OCI-LY7 (cell line): ENCODE measurements around the gene C12orf42.

ENCODE experiments used
- EZH2phosphoT487 ChIP-seq: fragments of 200-600 bp; sonication (generic); IDR thresholded peaks from 2 replicates; pipeline ENCODE4 v1.6.1; 2018; ENCODE audit warnings: low read depth, borderline replicate concordance, mild to moderate bottlenecking, mixed run types, antibody characterized with exemption, low read length, moderate library complexity, mixed read lengths
- TF ChIP-seq, protein P1 (sequence below): fragments of 200-600 bp; sonication (generic); conservative IDR thresholded peaks from 2 replicates; pipeline ENCODE4 v1.5.1; 2014; ENCODE audit warnings: mild to moderate bottlenecking, antibody characterized with exemption, low read length, moderate library complexity, mixed read lengths

DNA sequence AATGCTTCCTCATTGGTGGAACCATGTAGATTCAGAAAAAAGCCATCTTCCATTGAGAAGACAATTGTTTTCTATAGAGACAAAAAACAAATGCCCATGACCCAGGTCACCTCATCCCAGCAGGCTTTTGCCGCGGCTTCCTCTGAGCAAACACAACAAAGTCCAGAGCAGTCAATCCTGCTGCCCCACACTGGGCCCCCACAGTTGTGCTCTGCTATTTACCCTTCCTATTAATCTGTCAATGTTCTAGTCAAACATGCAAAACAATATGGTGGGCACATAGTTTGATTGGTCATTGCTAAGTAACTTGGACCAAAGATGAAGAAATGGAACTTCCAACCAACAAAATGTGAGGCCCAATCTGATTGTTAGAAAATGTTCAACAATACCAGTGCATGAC is 20.7 kb downstream of the C12orf42 start:
- TF ChIP-seq, protein P1, sequence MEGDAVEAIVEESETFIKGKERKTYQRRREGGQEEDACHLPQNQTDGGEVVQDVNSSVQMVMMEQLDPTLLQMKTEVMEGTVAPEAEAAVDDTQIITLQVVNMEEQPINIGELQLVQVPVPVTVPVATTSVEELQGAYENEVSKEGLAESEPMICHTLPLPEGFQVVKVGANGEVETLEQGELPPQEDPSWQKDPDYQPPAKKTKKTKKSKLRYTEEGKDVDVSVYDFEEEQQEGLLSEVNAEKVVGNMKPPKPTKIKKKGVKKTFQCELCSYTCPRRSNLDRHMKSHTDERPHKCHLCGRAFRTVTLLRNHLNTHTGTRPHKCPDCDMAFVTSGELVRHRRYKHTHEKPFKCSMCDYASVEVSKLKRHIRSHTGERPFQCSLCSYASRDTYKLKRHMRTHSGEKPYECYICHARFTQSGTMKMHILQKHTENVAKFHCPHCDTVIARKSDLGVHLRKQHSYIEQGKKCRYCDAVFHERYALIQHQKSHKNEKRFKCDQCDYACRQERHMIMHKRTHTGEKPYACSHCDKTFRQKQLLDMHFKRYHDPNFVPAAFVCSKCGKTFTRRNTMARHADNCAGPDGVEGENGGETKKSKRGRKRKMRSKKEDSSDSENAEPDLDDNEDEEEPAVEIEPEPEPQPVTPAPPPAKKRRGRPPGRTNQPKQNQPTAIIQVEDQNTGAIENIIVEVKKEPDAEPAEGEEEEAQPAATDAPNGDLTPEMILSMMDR: no peak
- TF ChIP-seq EZH2phosphoT487: no peak
